ENCODE results near the gene RANBP6. TPM values are rescaled to one million over a fixed set of nuclear protein-coding genes. Genes with fewer than 3 reads are reported as not detected.

Gene RANBP6
- polyA plus RNA-seq, 3 donors = 28.1 to 35.9 (median 32.5) TPM

Other genes starting within 250 kb of the RANBP6 start
- gene ERMP1, start 182.5 kb downstream of the RANBP6 start, polyA plus RNA-seq (ENCODE audit: insufficient read length in 3 of 3) = 10 to 100 TPM; 46.6 to 52.3 (median 49.3) TPM
- gene MLANA, start 124.7 kb downstream of the RANBP6 start, polyA plus RNA-seq (ENCODE audit: insufficient read length in 3 of 3) = 1 to 10 TPM; 1.0 to 1.4 (median 1.4) TPM
- gene IL33, start 200.2 kb upstream of the RANBP6 start, polyA plus RNA-seq (ENCODE audit: insufficient read length in 3 of 3) = 10 to 100 TPM in 1 of 3 donors, 1 to 10 TPM in 2; 6.4 to 10.4 (median 7.6) TPM

All from renal cortex interstitium (tissue), 3 donors.